ENCODE measurements around the gene TRPC6.

Gene TRPC6

GRCh38 chr11:101583251-101584128, at the start of gene TRPC6:
Gene TRPC6, minus strand, starts transcription at chr11:101584007. Its CDS starts 504 bp downstream, at chr11:101583503.
- no peak for DNase-seq (ENCODE audit: extremely low read depth in 1 of 2, low read depth in 1 of 2)

GRCh38 chr11:101620026-101620425, 36.2 kb upstream of the TRPC6 start:
- DNase-seq (ENCODE audit: extremely low read depth in 1 of 2, low read depth in 1 of 2) = no peak

GRCh38 chr11:101618709-101619108, 34.9 kb upstream of the TRPC6 start:
- DNase-seq (ENCODE audit: extremely low read depth in 1 of 2, low read depth in 1 of 2) = no peak

GRCh38 chr11:101617735-101618332, 34.0 kb upstream of the TRPC6 start:
- DNase-seq (ENCODE audit: extremely low read depth in 1 of 2, low read depth in 1 of 2) = no peak

GRCh38 chr11:101612481-101612880, 28.7 kb upstream of the TRPC6 start:
- DNase-seq (ENCODE audit: extremely low read depth in 1 of 2, low read depth in 1 of 2) = no peak

GRCh38 chr11:101600924-101601323, 17.1 kb upstream of the TRPC6 start:
- DNase-seq (ENCODE audit: extremely low read depth in 1 of 2, low read depth in 1 of 2) = no peak

- no peak for DNase-seq (ENCODE audit: extremely low read depth in 1 of 2, low read depth in 1 of 2)
Observed at GRCh38 chr11:101586965-101587364, 3.2 kb upstream of the TRPC6 start.

GRCh38 chr11:101584655-101585054, 848 bp upstream of the TRPC6 start:
- DNase-seq (ENCODE audit: extremely low read depth in 1 of 2, low read depth in 1 of 2) = no peak

- DNase-seq (ENCODE audit: extremely low read depth in 1 of 2, low read depth in 1 of 2) = no peak
Observed at GRCh38 chr11:101584129-101584515, 315 bp upstream of the TRPC6 start.

GRCh38 chr11:101582989-101583250, 887 bp downstream of the TRPC6 start:
- DNase-seq (ENCODE audit: extremely low read depth in 1 of 2, low read depth in 1 of 2) = no peak

GRCh38 chr11:101582236-101582988, 1.4 kb downstream of the TRPC6 start:
- DNase-seq (ENCODE audit: extremely low read depth in 1 of 2, low read depth in 1 of 2) = no peak

- no peak for DNase-seq (ENCODE audit: extremely low read depth in 1 of 2, low read depth in 1 of 2)
Observed at GRCh38 chr11:101577461-101577860, 6.3 kb downstream of the TRPC6 start.

GRCh38 chr11:101576456-101576855, 7.4 kb downstream of the TRPC6 start:
- no peak for DNase-seq (ENCODE audit: extremely low read depth in 1 of 2, low read depth in 1 of 2)

- no peak for DNase-seq (ENCODE audit: extremely low read depth in 1 of 2, low read depth in 1 of 2)
Observed at GRCh38 chr11:101574886-101575285, 8.9 kb downstream of the TRPC6 start.

- DNase-seq (ENCODE audit: extremely low read depth in 1 of 2, low read depth in 1 of 2) = no peak
Observed at GRCh38 chr11:101567071-101567470, 16.7 kb downstream of the TRPC6 start.

- no peak for DNase-seq (ENCODE audit: extremely low read depth in 1 of 2, low read depth in 1 of 2)
Observed at GRCh38 chr11:101566626-101567025, 17.2 kb downstream of the TRPC6 start.

- no peak for DNase-seq (ENCODE audit: extremely low read depth in 1 of 2, low read depth in 1 of 2)
Observed at GRCh38 chr11:101563166-101563565, 20.6 kb downstream of the TRPC6 start.

- DNase-seq (ENCODE audit: extremely low read depth in 1 of 2, low read depth in 1 of 2) = no peak
Observed at GRCh38 chr11:101555366-101555765, 28.4 kb downstream of the TRPC6 start.

GRCh38 chr11:101553891-101554292, 29.9 kb downstream of the TRPC6 start:
- DNase-seq (ENCODE audit: extremely low read depth in 1 of 2, low read depth in 1 of 2) = no peak

GRCh38 chr11:101552888-101553287, 30.9 kb downstream of the TRPC6 start:
- no peak for DNase-seq (ENCODE audit: extremely low read depth in 1 of 2, low read depth in 1 of 2)

GRCh38 chr11:101528541-101528940, 55.3 kb downstream of the TRPC6 start:
- no peak for DNase-seq (ENCODE audit: extremely low read depth in 1 of 2, low read depth in 1 of 2)
